Measurements from ENCODE around the gene HERC5.
A peak's percentile ranks its signal among the peaks of the same experiment; 100 is the strongest.
"Not testable (repeated sequence)": the region's sequence is repeated elsewhere in the genome, so short reads cannot be mapped to it uniquely, and the experiment has no call there.

The HERC5 gene
- total RNA-seq = 42.4 to 45.1 reads per million in 2 donors

- peak; percentile 85 for DNase-seq
These were observed at the start of gene HERC5 for GRCh38 chr4:88456670-88457306. Gene HERC5 (plus strand): TSS chr4:88457119. CDS start chr4:88457270, 151 bp downstream.

- DNase-seq = no peak
These were observed 47.7 kb upstream of the HERC5 start for GRCh38 chr4:88409206-88409605.

- no peak for DNase-seq
These were observed 47.1 kb upstream of the HERC5 start for GRCh38 chr4:88409789-88410188.

GRCh38 chr4:88411491-88412096 lies 45.3 kb upstream of the HERC5 start:
- no peak for DNase-seq

- no peak for DNase-seq
These were observed 43.1 kb upstream of the HERC5 start for GRCh38 chr4:88413801-88414200.

GRCh38 chr4:88414755-88415154 lies 42.2 kb upstream of the HERC5 start:
- DNase-seq = no peak

GRCh38 chr4:88415982-88416381 lies 40.9 kb upstream of the HERC5 start:
- no peak for DNase-seq

- no peak for DNase-seq
These were observed 38.5 kb upstream of the HERC5 start for GRCh38 chr4:88418411-88418810.

- DNase-seq = no peak
These were observed 37.0 kb upstream of the HERC5 start for GRCh38 chr4:88419874-88420273.

GRCh38 chr4:88420844-88421243 lies 36.1 kb upstream of the HERC5 start:
- no peak for DNase-seq

GRCh38 chr4:88422403-88422802 lies 34.5 kb upstream of the HERC5 start:
- DNase-seq = no peak

GRCh38 chr4:88429401-88429800 lies 27.5 kb upstream of the HERC5 start:
- no peak for DNase-seq

- no peak for DNase-seq
These were observed 20.8 kb upstream of the HERC5 start for GRCh38 chr4:88435987-88436693.

- not testable (repeated sequence) for DNase-seq
These were observed 19.0 kb upstream of the HERC5 start for GRCh38 chr4:88437873-88438272.

GRCh38 chr4:88439161-88439760 lies 17.7 kb upstream of the HERC5 start:
- DNase-seq = no peak

GRCh38 chr4:88440146-88440545 lies 16.8 kb upstream of the HERC5 start:
- no peak for DNase-seq

- no peak for DNase-seq
These were observed 15.2 kb upstream of the HERC5 start for GRCh38 chr4:88441696-88442095.

GRCh38 chr4:88442689-88443191 lies 14.2 kb upstream of the HERC5 start:
- no peak for DNase-seq

- DNase-seq = no peak
These were observed 13.4 kb upstream of the HERC5 start for GRCh38 chr4:88443486-88443885.

- DNase-seq = no peak
These were observed 11.7 kb upstream of the HERC5 start for GRCh38 chr4:88445252-88445651.

GRCh38 chr4:88446124-88446523 lies 10.8 kb upstream of the HERC5 start:
- DNase-seq = no peak

- no peak for DNase-seq
These were observed 9.4 kb upstream of the HERC5 start for GRCh38 chr4:88447371-88448095.

Measured in activated gamma-delta T cell (primary cell).